Inflammatory macrophage treated with lipopolysaccharide for 4 hours (primary cell): ENCODE measurements around the gene PAX5.

Experiments
- DNase-seq: peaks from one replicate; pipeline ENCODE4 v3.0.0-alpha.2; 2020

The PAX5 gene

GRCh38 chr9:36793277-36793676 lies 240.8 kb downstream of the PAX5 start:
- DNase-seq, result no peak

GRCh38 chr9:36791222-36791950 lies 242.7 kb downstream of the PAX5 start:
- DNase-seq, result no peak

- DNase-seq, result no peak
These were observed 244.2 kb downstream of the PAX5 start for GRCh38 chr9:36789886-36790285.

- DNase-seq, result no peak
These were observed 245.5 kb downstream of the PAX5 start for GRCh38 chr9:36788534-36788933.

- DNase-seq, result no peak
These were observed 246.4 kb downstream of the PAX5 start for GRCh38 chr9:36787709-36788108.
